K562 (cell line): ENCODE data around the gene XPO6. TPM values are rescaled to one million over a fixed set of nuclear protein-coding genes. Genes with fewer than 3 reads are reported as not detected.

Experiments
- ARNT ChIP-seq, 2 experiments: fragments of 450-650 bp; IDR thresholded peaks; 2 replicates each; pipeline ENCODE4 v1.6.1; 2016; ENCODE audit warnings: mild to moderate bottlenecking in 1 of 2
- MECOM ChIP-seq: fragments of 250-450 bp; sonication (Bioruptor Pico); IDR thresholded peaks from 2 replicates; pipeline ENCODE4 v1.8.0; 2022; ENCODE audit warnings: inconsistent platforms
- MEIS2 ChIP-seq: fragments of 450-650 bp; IDR thresholded peaks from 2 replicates; pipeline ENCODE4 v1.6.1; 2014; ENCODE audit warnings: mild to moderate bottlenecking; ENCODE audit not compliant: partially characterized antibody
- XRCC3 ChIP-seq: fragments of 450-650 bp; IDR thresholded peaks from 2 replicates; pipeline ENCODE4 v1.6.1; 2017; ENCODE audit warnings: mild to moderate bottlenecking, moderate library complexity
- ZNF699 ChIP-seq: fragments of 250-450 bp; sonication (Bioruptor Pico); IDR thresholded peaks from 2 replicates; pipeline ENCODE4 v1.8.0; 2021; ENCODE audit warnings: mild to moderate bottlenecking, moderate library complexity; ENCODE audit not compliant: insufficient replicate concordance
- polyA plus RNA-seq, 8 experiments: library from polyadenylated mRNA; depleted of rRNA in 4 of 8; stranded (reverse) in 5 of 8; unstranded in 3 of 8; fragments of >200 nt; fragmentation: Nextera tagmentation in 2 of 8; fragmentation: Illumina TruSeq in 1 of 8; extraction: Ambion mirVana in 2 of 8; extraction: Trizol in 1 of 8; gene quantifications; 2 replicates each; pipeline versions ENCODE4 v1.2.1 to v1.2.3, GENCODE V29; 2011 to 2014; ENCODE audit warnings: inconsistent platforms in 1 of 8, missing spikeins in 1 of 8
- total RNA-seq, 7 experiments: library from RNA; depleted of rRNA in 6 of 7; stranded (reverse); fragments of >200 nt in 6 of 7; fragmentation: Illumina TruSeq in 2 of 7; extraction: Trizol in 2 of 7; gene quantifications; 2 replicates each; pipeline versions ENCODE4 v1.2.1 to v1.2.3, GENCODE V29; 2011 to 2021; ENCODE audit warnings: low replicate concordance in 1 of 7
- TF ChIP-seq, protein P1 (sequence below): fragments of 450-650 bp; IDR thresholded peaks from 2 replicates; pipeline ENCODE4 v1.6.1; 2017; ENCODE audit warnings: antibody characterized with exemption
- TF ChIP-seq, protein P2 (sequence below): fragments of 450-650 bp; IDR thresholded peaks from 2 replicates; pipeline ENCODE4 v1.6.1; 2017; ENCODE audit warnings: antibody characterized with exemption, mild to moderate bottlenecking

Gene XPO6
- total and polyA plus RNA-seq, 9 of the 15 experiments (the other 6 are each of a cell fraction or from before 2014, with no cell fraction given), result 11.2 to 196 (median 119) TPM

DNA sequence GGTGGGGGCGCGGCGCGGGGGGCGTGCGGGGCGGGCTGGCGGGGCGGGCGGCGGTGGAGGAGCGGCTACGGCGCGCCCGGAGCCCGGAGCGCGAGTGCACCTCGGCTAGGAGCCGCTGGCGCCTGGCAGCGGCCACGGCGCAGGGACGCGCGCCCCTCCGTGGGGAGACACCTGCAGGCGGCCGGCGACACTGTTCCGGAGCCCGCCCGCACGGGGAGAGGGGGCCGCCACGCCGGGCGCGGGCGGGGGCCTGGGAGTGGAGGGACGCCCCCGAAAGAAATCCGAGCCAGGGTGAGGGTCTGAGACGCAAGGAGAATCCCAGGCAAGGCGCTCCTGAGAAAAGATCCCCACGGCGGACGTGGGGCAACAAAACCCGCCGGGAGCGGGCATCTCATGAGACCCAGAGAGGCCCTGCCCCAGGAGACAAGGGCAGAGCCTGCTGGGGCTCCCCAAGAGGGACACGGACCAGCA, 148.1 kb downstream of the XPO6 start, which contains the start of gene GSG1L (continued):
- no peak for TF ChIP-seq MECOM (CRISPR knock-in tag)
- TF ChIP-seq ZNF699 (CRISPR knock-in tag), result no peak
- TF ChIP-seq, protein P1, sequence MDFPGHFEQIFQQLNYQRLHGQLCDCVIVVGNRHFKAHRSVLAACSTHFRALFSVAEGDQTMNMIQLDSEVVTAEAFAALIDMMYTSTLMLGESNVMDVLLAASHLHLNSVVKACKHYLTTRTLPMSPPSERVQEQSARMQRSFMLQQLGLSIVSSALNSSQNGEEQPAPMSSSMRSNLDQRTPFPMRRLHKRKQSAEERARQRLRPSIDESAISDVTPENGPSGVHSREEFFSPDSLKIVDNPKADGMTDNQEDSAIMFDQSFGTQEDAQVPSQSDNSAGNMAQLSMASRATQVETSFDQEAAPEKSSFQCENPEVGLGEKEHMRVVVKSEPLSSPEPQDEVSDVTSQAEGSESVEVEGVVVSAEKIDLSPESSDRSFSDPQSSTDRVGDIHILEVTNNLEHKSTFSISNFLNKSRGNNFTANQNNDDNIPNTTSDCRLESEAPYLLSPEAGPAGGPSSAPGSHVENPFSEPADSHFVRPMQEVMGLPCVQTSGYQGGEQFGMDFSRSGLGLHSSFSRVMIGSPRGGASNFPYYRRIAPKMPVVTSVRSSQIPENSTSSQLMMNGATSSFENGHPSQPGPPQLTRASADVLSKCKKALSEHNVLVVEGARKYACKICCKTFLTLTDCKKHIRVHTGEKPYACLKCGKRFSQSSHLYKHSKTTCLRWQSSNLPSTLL, result no peak
- TF ChIP-seq XRCC3, result no peak
- no peak for TF ChIP-seq MEIS2
- no peak for TF ChIP-seq ARNT (IDR thresholded peaks at IDR 0.05)
- TF ChIP-seq, protein P2, sequence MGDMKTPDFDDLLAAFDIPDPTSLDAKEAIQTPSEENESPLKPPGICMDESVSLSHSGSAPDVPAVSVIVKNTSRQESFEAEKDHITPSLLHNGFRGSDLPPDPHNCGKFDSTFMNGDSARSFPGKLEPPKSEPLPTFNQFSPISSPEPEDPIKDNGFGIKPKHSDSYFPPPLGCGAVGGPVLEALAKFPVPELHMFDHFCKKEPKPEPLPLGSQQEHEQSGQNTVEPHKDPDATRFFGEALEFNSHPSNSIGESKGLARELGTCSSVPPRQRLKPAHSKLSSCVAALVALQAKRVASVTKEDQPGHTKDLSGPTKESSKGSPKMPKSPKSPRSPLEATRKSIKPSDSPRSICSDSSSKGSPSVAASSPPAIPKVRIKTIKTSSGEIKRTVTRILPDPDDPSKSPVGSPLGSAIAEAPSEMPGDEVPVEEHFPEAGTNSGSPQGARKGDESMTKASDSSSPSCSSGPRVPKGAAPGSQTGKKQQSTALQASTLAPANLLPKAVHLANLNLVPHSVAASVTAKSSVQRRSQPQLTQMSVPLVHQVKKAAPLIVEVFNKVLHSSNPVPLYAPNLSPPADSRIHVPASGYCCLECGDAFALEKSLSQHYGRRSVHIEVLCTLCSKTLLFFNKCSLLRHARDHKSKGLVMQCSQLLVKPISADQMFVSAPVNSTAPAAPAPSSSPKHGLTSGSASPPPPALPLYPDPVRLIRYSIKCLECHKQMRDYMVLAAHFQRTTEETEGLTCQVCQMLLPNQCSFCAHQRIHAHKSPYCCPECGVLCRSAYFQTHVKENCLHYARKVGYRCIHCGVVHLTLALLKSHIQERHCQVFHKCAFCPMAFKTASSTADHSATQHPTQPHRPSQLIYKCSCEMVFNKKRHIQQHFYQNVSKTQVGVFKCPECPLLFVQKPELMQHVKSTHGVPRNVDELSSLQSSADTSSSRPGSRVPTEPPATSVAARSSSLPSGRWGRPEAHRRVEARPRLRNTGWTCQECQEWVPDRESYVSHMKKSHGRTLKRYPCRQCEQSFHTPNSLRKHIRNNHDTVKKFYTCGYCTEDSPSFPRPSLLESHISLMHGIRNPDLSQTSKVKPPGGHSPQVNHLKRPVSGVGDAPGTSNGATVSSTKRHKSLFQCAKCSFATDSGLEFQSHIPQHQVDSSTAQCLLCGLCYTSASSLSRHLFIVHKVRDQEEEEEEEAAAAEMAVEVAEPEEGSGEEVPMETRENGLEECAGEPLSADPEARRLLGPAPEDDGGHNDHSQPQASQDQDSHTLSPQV, result no peak
